ENCODE results near the gene DCST1.

The DCST1 gene

GRCh38 chr1:155037043-155037442, 3.4 kb downstream of the DCST1 start:
- no peak for DNase-seq

GRCh38 chr1:155037851-155038441, 4.3 kb downstream of the DCST1 start:
- no peak for DNase-seq

GRCh38 chr1:155038602-155039307, 5.1 kb downstream of the DCST1 start:
- no peak for DNase-seq

GRCh38 chr1:155039308-155039669, 5.7 kb downstream of the DCST1 start:
- DNase-seq: no peak

- no peak for DNase-seq
Observed at GRCh38 chr1:155040358-155041093, 6.9 kb downstream of the DCST1 start.

GRCh38 chr1:155042789-155043188, 9.2 kb downstream of the DCST1 start:
- DNase-seq: no peak

GRCh38 chr1:155043301-155043702, 9.7 kb downstream of the DCST1 start:
- DNase-seq: no peak

GRCh38 chr1:155043793-155044192, 10.2 kb downstream of the DCST1 start:
- DNase-seq: no peak

GRCh38 chr1:155044365-155044764, 10.7 kb downstream of the DCST1 start:
- DNase-seq: no peak

- DNase-seq: no peak
Observed at GRCh38 chr1:155044812-155045657, 11.4 kb downstream of the DCST1 start.

- DNase-seq: no peak
Observed at GRCh38 chr1:155048449-155049334, 15.1 kb downstream of the DCST1 start.

- DNase-seq: no peak
Observed at GRCh38 chr1:155049651-155050559, 16.3 kb downstream of the DCST1 start.

- no peak for DNase-seq
Observed at GRCh38 chr1:155050560-155051341, 17.1 kb downstream of the DCST1 start, which contains the start of gene ADAM15. Gene ADAM15, plus strand, starts transcription at chr1:155051316. Its CDS starts 71 bp downstream, at chr1:155051387.

GRCh38 chr1:155051342-155051776, 17.7 kb downstream of the DCST1 start:
- no peak for DNase-seq

- no peak for DNase-seq
Observed at GRCh38 chr1:155051777-155052398, 18.3 kb downstream of the DCST1 start.

GRCh38 chr1:155052439-155053395, 19.1 kb downstream of the DCST1 start:
- no peak for DNase-seq

- DNase-seq: no peak
Observed at GRCh38 chr1:155053531-155054105, 20.0 kb downstream of the DCST1 start.

- no peak for DNase-seq
Observed at GRCh38 chr1:155057104-155057503, 23.5 kb downstream of the DCST1 start.
